Stimulated activated CD8-positive, alpha-beta memory T cell treated with anti-CD3 and anti-CD28 coated beads, Interleukin-2, amount 100 ng/mL, for 48 hours (primary cell): ENCODE measurements around the gene RRN3.
"Not testable (repeated sequence)": the region's sequence is repeated elsewhere in the genome, so short reads cannot be mapped to it uniquely, and the experiment has no call there.

Experiments
- DNase-seq, 2 donors: peaks; one replicate each; pipeline ENCODE4 v3.0.0-alpha.2; 2020; ENCODE audit warnings: low read depth in 2 of 2

Gene RRN3

GRCh38 chr16:15051387-15051951 lies 42.6 kb downstream of the RRN3 start:
- DNase-seq = no peak

DNA sequence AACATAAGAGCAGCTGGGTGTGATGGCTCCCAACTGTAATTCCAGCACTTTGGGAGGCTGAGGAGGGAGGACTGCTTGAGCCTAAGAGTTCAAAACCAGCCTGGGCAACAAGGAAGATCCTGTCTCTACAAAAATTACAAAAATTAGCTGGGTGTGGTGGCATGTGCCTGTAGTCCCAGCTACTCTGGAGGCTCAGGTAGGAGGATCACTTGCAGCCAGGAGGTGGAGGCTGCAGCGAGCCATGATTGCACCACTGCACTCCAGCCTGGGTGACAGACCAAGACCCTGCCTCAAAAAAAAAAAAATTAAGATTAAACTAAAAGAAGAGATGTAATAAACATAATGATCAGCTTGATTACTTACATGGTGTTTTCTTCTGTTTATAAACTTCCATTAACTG lies 43.6 kb downstream of the RRN3 start:
- not testable (repeated sequence) for DNase-seq

- no peak for DNase-seq
Measured at GRCh38 chr16:15049581-15050180, 44.4 kb downstream of the RRN3 start.

DNA sequence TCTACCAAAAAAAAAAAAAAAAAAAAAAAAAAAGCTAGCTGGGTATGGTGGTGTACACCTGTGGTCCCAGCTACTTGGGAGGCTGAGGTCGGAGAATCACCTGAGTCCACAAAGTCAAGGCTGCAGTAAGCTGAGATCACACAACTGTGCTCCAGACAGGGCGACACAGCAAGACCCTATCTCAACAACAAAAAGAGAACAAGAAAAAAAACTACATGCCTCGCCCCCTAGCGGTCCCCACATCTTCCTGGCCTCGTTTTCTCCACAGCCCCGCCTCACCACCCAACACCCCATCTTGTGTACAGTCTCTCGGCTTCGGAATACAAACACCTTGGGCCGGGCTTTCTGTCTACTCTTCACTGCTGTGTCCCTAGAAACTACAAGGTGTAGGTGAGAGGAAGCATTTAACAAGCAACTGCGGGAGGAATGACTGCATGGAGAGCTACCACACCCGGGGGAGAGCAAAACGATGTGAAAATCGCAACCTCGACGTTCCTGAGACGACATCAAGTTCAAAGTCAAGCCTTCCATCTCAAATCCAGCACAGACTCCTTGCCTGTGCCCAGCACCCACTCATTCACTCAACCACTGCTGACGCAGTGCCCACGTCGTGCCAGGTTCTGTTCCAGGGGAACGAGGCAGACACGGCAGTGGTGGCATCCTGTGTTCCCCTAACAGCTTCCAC lies 47.2 kb downstream of the RRN3 start:
- no peak for DNase-seq

- not testable (repeated sequence) for DNase-seq
Measured at GRCh38 chr16:15045270-15045669, 48.8 kb downstream of the RRN3 start.

GRCh38 chr16:15044286-15044685 lies 49.8 kb downstream of the RRN3 start:
- no peak for DNase-seq

GRCh38 chr16:15043344-15043743 lies 50.7 kb downstream of the RRN3 start:
- no peak for DNase-seq

DNA sequence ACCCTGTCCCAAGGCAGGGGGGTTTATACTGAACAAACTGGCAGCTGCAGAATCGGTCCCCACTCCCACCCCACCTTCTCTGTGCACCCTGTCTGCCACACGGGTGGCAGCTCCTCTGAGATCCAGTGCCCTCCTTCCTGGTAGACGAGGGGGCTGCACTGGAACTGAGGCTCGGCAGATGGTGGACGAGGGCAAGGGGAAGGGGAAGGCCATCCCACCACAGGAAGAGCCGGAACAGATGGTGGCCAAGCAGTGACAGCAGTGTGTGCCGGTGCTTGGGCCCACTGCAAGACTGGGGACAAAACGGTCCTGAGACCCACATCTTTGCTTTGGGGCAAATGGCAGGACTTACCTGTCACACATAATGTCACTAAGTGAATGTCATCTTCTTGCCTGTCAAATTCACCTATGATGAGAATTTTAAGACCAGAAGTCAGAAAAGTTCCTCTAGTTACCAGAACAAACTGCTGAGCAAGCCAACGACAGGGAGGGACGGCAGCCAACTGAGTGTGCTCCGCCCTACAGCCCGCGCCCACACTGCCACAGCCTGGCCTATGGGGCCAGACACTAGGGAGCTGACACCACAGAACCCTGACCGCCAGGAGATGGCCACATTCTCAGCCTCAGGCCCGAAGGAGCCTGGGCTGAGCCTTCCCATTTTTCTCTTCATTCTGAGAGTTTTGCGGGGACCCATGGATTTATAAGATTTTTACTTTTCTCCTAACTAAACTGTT lies 52.6 kb downstream of the RRN3 start:
- no peak for DNase-seq

DNA sequence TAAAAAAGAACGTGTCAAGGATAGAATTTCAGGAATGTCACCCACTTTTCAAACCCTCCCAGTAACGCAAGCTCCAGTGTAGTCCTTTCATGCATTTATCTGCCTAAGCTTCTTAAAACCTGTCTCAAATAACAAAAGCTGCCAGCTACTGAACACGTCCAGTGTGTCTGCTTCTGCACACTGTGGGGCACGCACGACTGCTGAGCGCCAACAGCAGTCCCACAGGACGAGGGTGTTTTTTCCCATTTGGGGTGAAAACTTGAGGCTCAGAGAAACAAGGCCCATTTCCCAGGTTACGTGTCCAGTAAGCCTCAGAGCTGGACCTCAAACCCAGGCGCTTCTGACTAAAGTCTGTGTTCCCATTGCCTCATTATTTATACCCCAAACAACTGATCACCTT lies 55.4 kb downstream of the RRN3 start:
- no peak for DNase-seq

DNA sequence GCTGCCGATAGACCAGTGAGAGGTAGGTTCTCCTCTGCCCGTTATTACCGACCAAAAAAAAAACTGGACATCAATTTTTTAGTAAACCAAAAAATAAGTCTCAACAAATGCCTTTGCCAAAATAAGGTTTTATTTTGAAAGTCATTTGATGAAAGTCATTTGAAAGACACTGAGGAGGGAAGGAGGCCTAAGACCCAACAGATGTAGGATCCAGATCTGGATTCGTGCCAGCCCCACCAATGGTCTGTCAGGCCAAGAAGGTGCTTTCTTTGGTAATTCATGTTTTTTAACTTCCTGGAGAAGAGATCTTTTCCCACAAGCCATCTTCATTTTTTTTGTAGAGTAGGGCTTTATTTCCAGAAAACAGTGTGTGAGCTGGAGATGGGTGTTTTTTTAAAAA lies 56.3 kb downstream of the RRN3 start:
- DNase-seq = no peak

- no peak for DNase-seq
Measured at GRCh38 chr16:15037003-15037402, 57.1 kb downstream of the RRN3 start.

GRCh38 chr16:15035163-15035729 lies 58.8 kb downstream of the RRN3 start:
- DNase-seq = no peak

DNA sequence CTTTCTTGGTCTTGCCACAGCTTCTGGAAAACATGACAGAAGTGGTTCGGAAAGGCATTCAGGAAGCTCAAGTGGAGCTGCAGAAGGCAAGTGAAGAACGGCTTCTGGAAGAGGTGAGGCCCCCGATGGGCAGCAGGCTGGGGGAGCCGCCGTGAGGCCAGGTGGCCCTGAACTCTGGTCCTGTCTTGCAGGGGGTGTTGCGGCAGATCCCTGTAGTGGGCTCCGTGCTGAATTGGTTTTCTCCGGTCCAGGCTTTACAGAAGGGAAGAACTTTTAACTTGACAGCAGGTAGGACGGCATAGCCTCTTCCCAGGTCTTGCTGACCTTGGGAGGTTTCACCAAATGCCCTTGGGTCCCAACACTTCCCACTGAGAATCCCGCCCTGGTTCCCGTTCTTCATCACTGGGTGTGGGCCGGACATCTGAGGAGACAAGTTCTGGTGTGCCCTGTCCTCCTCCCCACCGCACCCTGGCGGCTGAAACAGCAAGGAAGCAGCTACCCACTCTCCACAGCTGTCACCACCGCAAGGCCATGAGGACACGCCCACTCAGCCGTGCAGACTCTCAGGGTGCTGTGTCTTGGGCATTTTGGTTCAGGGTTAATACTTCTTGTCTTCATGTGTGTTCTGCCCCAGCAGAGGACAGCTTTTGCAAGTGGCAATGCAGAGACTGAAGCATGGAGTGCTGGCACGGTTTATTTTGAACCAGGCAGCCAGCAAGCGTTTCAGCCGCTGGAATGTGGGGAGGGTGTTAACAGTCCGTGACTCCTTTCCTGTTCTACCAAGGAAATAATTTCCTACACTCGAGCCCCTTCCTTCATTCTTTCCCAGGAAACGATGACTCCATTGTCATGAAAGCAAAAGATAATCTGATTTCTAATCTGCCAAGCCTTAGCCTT lies 59.6 kb downstream of the RRN3 start:
- no peak for DNase-seq

GRCh38 chr16:15033309-15033707 lies 60.8 kb downstream of the RRN3 start:
- DNase-seq = no peak

GRCh38 chr16:15032547-15033308 lies 61.3 kb downstream of the RRN3 start:
- DNase-seq = no peak

DNA sequence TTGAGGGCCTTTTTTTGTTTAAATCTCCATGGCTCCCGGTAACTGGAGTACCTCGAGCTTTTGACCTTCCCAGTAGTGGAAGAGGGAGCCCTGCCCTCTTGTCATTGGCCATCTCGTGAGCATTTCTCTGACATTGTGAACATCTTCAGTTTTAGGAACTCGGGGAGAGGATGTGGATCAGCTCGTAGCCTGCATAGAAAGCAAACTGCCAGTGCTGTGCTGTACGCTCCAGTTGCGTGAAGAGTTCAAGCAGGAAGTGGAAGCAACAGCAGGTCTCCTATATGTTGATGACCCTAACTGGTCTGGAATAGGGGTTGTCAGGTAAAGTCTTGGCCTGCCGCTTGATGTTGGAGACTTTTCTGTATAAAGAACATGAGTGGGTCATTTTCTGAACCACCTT lies 62.5 kb downstream of the RRN3 start:
- DNase-seq = no peak

DNA sequence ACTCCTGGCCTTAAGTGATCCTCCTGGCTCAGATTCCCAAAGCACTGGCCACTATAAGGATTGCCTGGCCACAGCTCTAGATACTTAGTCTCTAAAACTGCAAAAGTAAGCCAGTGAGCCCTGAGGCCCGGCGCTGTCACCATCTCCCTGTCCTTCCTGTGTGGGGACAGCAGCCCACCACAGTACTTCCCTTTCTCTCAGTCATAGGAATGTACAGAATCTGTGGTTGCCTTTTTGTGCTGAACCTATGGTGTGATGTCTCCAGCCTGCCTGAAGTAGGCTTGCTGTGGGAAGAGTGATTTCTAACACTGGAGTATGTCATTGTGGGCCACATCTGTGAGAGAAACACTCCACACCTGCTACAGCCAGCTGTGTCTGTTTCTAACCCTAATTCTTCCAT lies 62.9 kb downstream of the RRN3 start:
- DNase-seq = no peak

DNA sequence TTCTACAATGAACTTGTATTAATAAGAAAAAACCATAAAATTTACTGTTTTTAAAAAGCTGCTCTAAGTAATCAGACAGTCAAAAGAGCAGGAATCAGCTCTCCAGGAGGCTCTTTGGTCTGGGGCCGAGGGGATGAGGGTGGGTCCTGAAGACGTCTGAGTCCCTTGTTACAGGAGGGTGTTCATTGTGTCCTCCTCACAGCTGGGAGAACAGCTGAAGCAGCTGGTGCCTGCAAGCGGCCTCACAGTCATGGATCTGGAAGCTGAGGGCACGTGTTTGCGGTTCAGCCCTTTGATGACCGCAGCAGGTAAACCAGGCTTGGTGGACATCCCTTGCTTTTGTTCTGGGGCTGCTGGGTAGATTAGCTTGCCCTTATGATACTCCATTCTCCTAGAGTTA lies 64.3 kb downstream of the RRN3 start:
- DNase-seq = not testable (repeated sequence)

DNA sequence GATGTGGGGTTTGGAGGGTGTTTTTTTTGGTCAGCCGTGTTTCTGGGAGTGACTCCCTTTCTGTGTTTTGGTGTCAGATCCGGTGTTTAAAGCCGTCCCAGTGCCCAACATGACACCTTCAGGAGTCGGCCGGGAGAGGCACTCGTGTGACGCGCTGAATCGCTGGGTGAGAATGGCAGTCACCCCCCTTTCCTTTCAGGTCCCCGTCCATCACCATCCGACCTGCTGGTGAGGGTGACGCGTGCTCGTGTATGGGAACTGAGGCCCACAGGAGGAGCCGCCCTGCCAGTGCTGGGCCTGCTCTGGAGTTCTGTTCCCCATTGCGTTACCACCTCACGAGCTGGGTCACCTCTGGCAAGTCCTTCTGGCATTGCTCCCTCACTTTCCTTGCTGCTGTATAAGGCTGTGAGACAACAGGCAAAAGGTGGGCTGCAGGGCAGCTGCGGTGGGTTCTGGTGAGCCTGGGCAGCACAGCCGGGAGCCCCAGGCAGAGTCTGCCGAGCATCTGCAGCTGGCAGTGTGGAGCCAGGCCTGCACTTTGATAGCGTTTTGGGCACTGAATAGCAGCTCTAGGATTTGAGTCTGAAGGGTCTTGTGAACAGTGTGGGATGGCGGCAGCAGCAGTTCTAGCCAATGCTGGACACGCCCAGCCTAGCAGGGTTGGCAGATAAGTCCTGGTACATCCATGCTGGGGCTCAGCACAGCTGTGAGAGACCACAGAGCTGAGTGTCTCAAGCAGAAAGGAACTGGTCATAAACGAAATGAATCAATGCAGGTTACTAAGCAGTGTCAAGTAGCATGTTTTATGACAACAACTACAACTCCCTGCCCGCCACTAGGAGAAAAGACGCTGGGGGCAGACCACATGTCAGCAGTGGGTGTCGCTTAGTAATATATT lies 65.0 kb downstream of the RRN3 start:
- not testable (repeated sequence) for DNase-seq

DNA sequence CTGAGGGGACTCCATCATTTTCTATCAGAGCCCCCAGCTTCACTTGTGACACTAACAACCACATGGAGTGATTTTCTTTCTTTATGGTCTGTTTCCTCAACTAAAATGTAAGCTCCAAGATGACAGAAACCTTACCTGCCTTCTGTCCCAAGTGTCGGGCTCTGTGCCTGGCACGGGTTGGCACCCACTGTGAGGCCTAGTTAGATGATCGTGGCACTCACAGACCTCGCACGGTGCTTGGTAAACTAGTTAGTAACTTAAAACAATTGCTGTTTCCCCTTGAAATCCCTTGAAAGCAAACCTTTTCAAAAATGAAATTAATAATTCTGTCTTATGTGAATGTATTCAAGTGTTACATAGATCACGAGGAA lies 65.7 kb downstream of the RRN3 start:
- not testable (repeated sequence) for DNase-seq
